Heart left ventricle (tissue), 13 donors: ENCODE results near the gene CLRN1.

ENCODE experiments used
- CTCF ChIP-seq, 12 donors: fragments of 200-600 bp; sonication (generic) in 4 of 12; IDR thresholded peaks; one replicate each; pipeline versions ENCODE4 v1.5.0 to v1.8.0; 2018 to 2022; ENCODE audit warnings: antibody characterized with exemption in 12 of 12, mild to moderate bottlenecking in 5 of 12
- POLR2A ChIP-seq, 2 donors: fragments of 450-650 bp; IDR thresholded peaks; one replicate each; pipeline ENCODE4 v1.6.1; 2017; ENCODE audit warnings: antibody characterized with exemption in 2 of 2, mild to moderate bottlenecking in 2 of 2, moderate library complexity in 2 of 2
- donor health status: ischemic (EF 13 %, LVEDD 7.1; RV severe dilation, severe dysfunction).
- donor health status: DM: no; HTN: yes; CAD: no.
- donor health status: DM: no; HTN: no; CAD: no.
- donor health status: ischemic (EF 25% LVEDD 6.9; RV normal size, moderate dysfunction).
- donor health status: ischemic (EF 25% LVEDD 5.7; RV mildly dilated, moderate dysfunction).
- donor health status: ischemic (EF 35%, LVEDD 5.7; RV mildly dilated, moderate dysfunction).
- donor health status: nonischemic (EF 11% LVEDD 7.7; RV severe dilation, severe dysfunction).
- donor health status: DM: yes; HTN: yes; CAD: no.
- donor health status: PGD.
- donor health status: ischemic (EF 29% LVEDD 5.4; RV normal size, mild dysfunction).
- donor health status: nonischemic (EF 23%, LVEDD 6.1; RV moderate dilation, normal function).

GRCh38 chr3:150998996-150999395, 26.5 kb upstream of the CLRN1 start:
- TF ChIP-seq CTCF (IDR thresholded peaks at IDR 0.05) (no peak), POLR2A (IDR thresholded peaks at IDR 0.05) (no peak)
